H9 (cell line): ENCODE data around the gene RAB40C. TPM values are rescaled to one million over a fixed set of nuclear protein-coding genes. Genes with fewer than 3 reads are reported as not detected.

Source experiments
- DNase-seq: peaks from one replicate; pipeline ENCODE4 v3.0.0-alpha.2; 2017
- H2AFZ ChIP-seq: one replicate; pipeline ENCODE4 v1.6.1; 2013; ENCODE audit warnings: mild to moderate bottlenecking, low read length, control low read depth, moderate library complexity
- H2AK5ac ChIP-seq: 2 replicates; pipeline ENCODE4 v1.6.1; 2013; ENCODE audit warnings: low read length, control low read depth, mixed read lengths; ENCODE audit not compliant: insufficient read length
- H2BK120ac ChIP-seq: one replicate; pipeline ENCODE4 v1.6.1; 2013; ENCODE audit warnings: low read depth, mild to moderate bottlenecking, low read length, control low read depth, inconsistent platforms; ENCODE audit not compliant: poor library complexity, severe bottlenecking
- H2BK12ac ChIP-seq: 2 replicates; pipeline ENCODE4 v1.6.1; 2013; ENCODE audit warnings: low read length, control low read depth, mixed read lengths, low read depth; ENCODE audit not compliant: insufficient read length
- H2BK15ac ChIP-seq: 2 replicates; pipeline ENCODE4 v1.6.1; 2013; ENCODE audit warnings: low read depth, low read length, control low read depth
- H2BK20ac ChIP-seq: one replicate; pipeline ENCODE4 v1.6.1; 2013; ENCODE audit warnings: low read depth, mild to moderate bottlenecking, low read length, control low read depth, inconsistent platforms; ENCODE audit not compliant: poor library complexity, severe bottlenecking
- H2BK5ac ChIP-seq: 2 replicates; pipeline ENCODE4 v1.6.1; 2013; ENCODE audit warnings: low read length, control low read depth, mixed read lengths; ENCODE audit not compliant: insufficient read length
- H3K14ac ChIP-seq: 2 replicates; pipeline ENCODE4 v1.6.1; 2013; ENCODE audit warnings: low read length, control low read depth; ENCODE audit not compliant: insufficient read depth
- H3K18ac ChIP-seq: 2 replicates; pipeline ENCODE4 v1.6.1; 2013; ENCODE audit warnings: low read depth, mild to moderate bottlenecking, mixed read lengths, low read length, control low read depth; ENCODE audit not compliant: insufficient read length
- H3K23ac ChIP-seq: 2 replicates; pipeline ENCODE4 v1.6.1; 2013; ENCODE audit warnings: low read length, control low read depth, mixed read lengths, low read depth; ENCODE audit not compliant: insufficient read length
- H3K23me2 ChIP-seq: 2 replicates; pipeline ENCODE4 v1.6.1; 2013; ENCODE audit warnings: low read depth, mild to moderate bottlenecking, mixed read lengths, low read length, control low read depth; ENCODE audit not compliant: insufficient read length, poor library complexity, severe bottlenecking
- H3K27ac ChIP-seq: 2 replicates; pipeline ENCODE4 v1.5.1; 2013; ENCODE audit warnings: low read length, control low read depth, mixed read lengths, low read depth; ENCODE audit not compliant: insufficient read length
- H3K27me3 ChIP-seq: 2 replicates; pipeline ENCODE4 v1.6.1; 2013; ENCODE audit warnings: low read length, control low read depth, inconsistent platforms; ENCODE audit not compliant: insufficient read depth
- H3K4ac ChIP-seq: 2 replicates; pipeline ENCODE4 v1.6.1; 2013; ENCODE audit warnings: low read depth, mild to moderate bottlenecking, control low read depth, inconsistent platforms, low read length, moderate library complexity
- H3K4me1 ChIP-seq: 2 replicates; pipeline ENCODE4 v1.6.1; 2013; ENCODE audit warnings: low read length, control low read depth, inconsistent platforms; ENCODE audit not compliant: insufficient read depth
- H3K4me2 ChIP-seq: 2 replicates; pipeline ENCODE4 v1.6.1; 2013; ENCODE audit warnings: low read length, control low read depth, mixed read lengths; ENCODE audit not compliant: insufficient read length, insufficient read depth
- H3K56ac ChIP-seq: 2 replicates; pipeline ENCODE4 v1.6.1; 2013; ENCODE audit warnings: low read depth, mild to moderate bottlenecking, mixed read lengths, low read length, control low read depth; ENCODE audit not compliant: insufficient read length
- H3K79me1 ChIP-seq: 2 replicates; pipeline ENCODE4 v1.6.1; 2013; ENCODE audit warnings: low read depth, mild to moderate bottlenecking, moderate library complexity, low read length, control low read depth, inconsistent platforms; ENCODE audit not compliant: insufficient read depth, poor library complexity, severe bottlenecking
- H3K79me2 ChIP-seq: 2 replicates; pipeline ENCODE4 v1.6.1; 2013; ENCODE audit warnings: low read length, control low read depth, inconsistent platforms; ENCODE audit not compliant: insufficient read depth
- H3K9ac ChIP-seq: 2 replicates; pipeline ENCODE4 v1.6.1; 2013; ENCODE audit warnings: low read length, control low read depth, mixed read lengths; ENCODE audit not compliant: insufficient read length; ENCODE audit errors: extremely low read depth
- H3K9me3 ChIP-seq: one replicate; pipeline ENCODE4 v1.6.1; 2013; ENCODE audit warnings: low read depth, low read length, inconsistent platforms; ENCODE audit not compliant: control insufficient read depth
- H3T11ph ChIP-seq: one replicate; pipeline ENCODE4 v1.6.1; 2013; ENCODE audit warnings: mild to moderate bottlenecking, low read length, control low read depth, inconsistent platforms
- H4K20me1 ChIP-seq: one replicate; pipeline ENCODE4 v1.6.1; 2013; ENCODE audit not compliant: control insufficient read depth, insufficient read length, insufficient read depth
- H4K5ac ChIP-seq: 2 replicates; pipeline ENCODE4 v1.6.1; 2013; ENCODE audit warnings: low read depth, mild to moderate bottlenecking, mixed read lengths, low read length, control low read depth; ENCODE audit not compliant: insufficient read length
- H4K8ac ChIP-seq: replicated peaks from 2 replicates; pipeline ENCODE4 v1.6.1; 2013; ENCODE audit warnings: low read length, control low read depth, mixed read lengths, low read depth; ENCODE audit not compliant: insufficient read length
- H4K91ac ChIP-seq: 2 replicates; pipeline ENCODE4 v1.6.1; 2013; ENCODE audit warnings: low read depth, mild to moderate bottlenecking, moderate library complexity, mixed read lengths, low read length, control low read depth; ENCODE audit not compliant: insufficient read length
- H3K27ac Mint-ChIP-seq, 3 experiments: 2 replicates in 2 of 3; 3 replicates in 1 of 3; pipeline ENCODE4 v1.8.0; 2020 to 2021; ENCODE audit warnings: mixed read lengths in 3 of 3, mild to moderate bottlenecking in 1 of 3, moderate library complexity in 1 of 3
- H3K27me3 Mint-ChIP-seq: 2 replicates; pipeline ENCODE4 v1.8.0; 2021; ENCODE audit warnings: low read depth, mild to moderate bottlenecking, moderate library complexity, mixed read lengths
- H3K36me3 Mint-ChIP-seq, 3 experiments: 2 replicates in 2 of 3; 3 replicates in 1 of 3; pipeline ENCODE4 v1.8.0; 2020 to 2021; ENCODE audit warnings: low read depth in 3 of 3, mixed read lengths in 3 of 3; ENCODE audit not compliant: insufficient read depth in 1 of 3
- H3K4me1 Mint-ChIP-seq, 2 experiments: 2 replicates each; pipeline ENCODE4 v1.8.0; 2020; ENCODE audit warnings: mixed read lengths in 2 of 2
- H3K4me3 Mint-ChIP-seq, 2 experiments: 2 replicates in 1 of 2; 3 replicates in 1 of 2; pipeline ENCODE4 v1.8.0; 2020 to 2021; ENCODE audit warnings: mild to moderate bottlenecking in 2 of 2, mixed read lengths in 2 of 2, moderate library complexity in 1 of 2
- H3K9me3 Mint-ChIP-seq, 2 experiments: 2 replicates in 1 of 2; 3 replicates in 1 of 2; pipeline ENCODE4 v1.8.0; 2020; ENCODE audit warnings: mild to moderate bottlenecking in 2 of 2, mixed read lengths in 2 of 2, moderate library complexity in 1 of 2
- CTCF ChIP-seq: fragments of 200-600 bp; sonication (generic); conservative IDR thresholded peaks from 3 replicates; pipeline ENCODE4 v1.8.0; 2021; ENCODE audit warnings: antibody characterized with exemption, mild to moderate bottlenecking
- WGBS: extraction: QIAGEN DNeasy Blood & Tissue Kit; methylation state at CpG from one replicate; pipeline ENCODE4 v1.1.7; 2013; ENCODE audit warnings: missing lambda C conversion rate, low lambda C conversion rate, mixed read lengths; ENCODE audit not compliant: insufficient read length; ENCODE audit errors: extremely low coverage; 5-methylcytosine and 5-hydroxymethylcytosine counted together
- total RNA-seq: library from RNA; stranded (reverse); gene quantifications from 2 replicates; pipeline ENCODE4 v1.2.1, GENCODE V29; 2021

Gene RAB40C
- total RNA-seq, 1 experiment from 2014 or later = 19.1 TPM

DNA sequence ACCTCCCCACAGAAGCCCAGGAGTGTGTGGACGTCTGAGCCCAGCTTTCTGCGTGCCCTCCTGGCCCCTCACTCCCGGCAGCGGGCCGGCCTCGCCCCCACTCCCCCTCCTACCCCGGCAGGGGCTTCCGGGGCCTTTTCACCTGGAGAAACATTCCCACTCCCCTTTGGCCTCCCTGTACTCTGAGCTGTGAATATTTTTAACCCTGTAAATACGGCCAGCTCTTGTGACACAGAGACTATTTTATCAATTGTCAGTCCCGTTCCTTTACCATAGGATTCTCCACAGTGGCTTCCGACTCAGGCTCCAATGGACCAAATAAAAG, 35.6 kb upstream of the RAB40C start:
- Histone ChIP-seq H3K4me2 (no peak overlapping the region), H3K23me2 (no peaks in the 10 kb centered on the region), H2BK120ac (no peak overlapping the region), H3K4me1 (no peaks in the 10 kb centered on the region), H2BK20ac (no peak overlapping the region), H4K8ac (no peak overlapping the region), H3K27me3 (no peaks in the 10 kb centered on the region; the same call in 1 of the 2 replicates), H3K23ac (no peak overlapping the region), H3K9ac (no peak overlapping the region), H3K4ac (no peak overlapping the region), H4K20me1 (no peaks in the 10 kb centered on the region), H2BK15ac (no peak overlapping the region), H4K5ac (no peak overlapping the region), H3K79me2 (no peaks in the 10 kb centered on the region), H2BK12ac (no peak overlapping the region), H2AFZ (no peak overlapping the region), H3K79me1 (no peaks in the 10 kb centered on the region), H3K56ac (no peak overlapping the region), H4K91ac (no peak overlapping the region), H3K27ac (no peak overlapping the region), H3K9me3 (no peaks in the 10 kb centered on the region), H2AK5ac (no peak overlapping the region), H3T11ph (no peak overlapping the region), H3K14ac (no peak overlapping the region), H2BK5ac (no peak overlapping the region), H3K18ac (no peak overlapping the region)
- peaks cover 17% of the 10 kb centered on the region for H3K27me3 Mint-ChIP-seq
- no peak for TF ChIP-seq CTCF
- H3K4me1 Mint-ChIP-seq = no peaks in the 10 kb centered on the region
- H3K4me3 Mint-ChIP-seq = no peak overlapping the region
- no peak for DNase-seq
- no CpG with 5 or more reads among the region's 11 CpGs for WGBS
- no peak overlapping the region for H3K27ac Mint-ChIP-seq
- no peaks in the 10 kb centered on the region for H3K9me3 Mint-ChIP-seq
- H3K36me3 Mint-ChIP-seq = peaks cover 0 to 8% (median 2%) of the 10 kb centered on the region in 3 experiments; a peak in 3 of 7 replicates
